ENCODE results near the gene EML4. TPM values are rescaled to one million over a fixed set of nuclear protein-coding genes. Genes with fewer than 3 reads are reported as not detected.

EML4 gene
- total and polyA plus RNA-seq, 2 of the 13 experiments (the other 11 are each of a cell fraction or from before 2014, with no cell fraction given) = 243 to 476 TPM

DNA sequence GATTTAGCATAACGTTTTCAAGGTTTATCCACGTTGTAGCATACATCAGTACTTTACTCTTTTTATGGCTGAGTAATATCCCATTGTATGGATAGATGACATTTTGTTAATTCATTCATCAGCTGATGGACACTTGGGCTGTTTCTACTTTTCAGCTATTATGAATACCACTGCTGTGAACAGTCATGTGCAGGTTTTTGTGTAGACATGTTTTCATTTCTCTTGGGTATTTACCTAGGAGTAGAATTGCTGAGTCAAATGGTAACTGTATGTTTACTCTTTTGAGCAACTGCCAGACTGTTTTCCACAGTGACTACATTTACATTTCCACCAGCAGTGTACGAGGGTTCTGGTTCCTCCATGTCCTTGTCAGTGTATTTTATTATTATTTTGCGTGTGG, 158.0 kb downstream of the EML4 start (continued):
- TF ChIP-seq, protein P1, sequence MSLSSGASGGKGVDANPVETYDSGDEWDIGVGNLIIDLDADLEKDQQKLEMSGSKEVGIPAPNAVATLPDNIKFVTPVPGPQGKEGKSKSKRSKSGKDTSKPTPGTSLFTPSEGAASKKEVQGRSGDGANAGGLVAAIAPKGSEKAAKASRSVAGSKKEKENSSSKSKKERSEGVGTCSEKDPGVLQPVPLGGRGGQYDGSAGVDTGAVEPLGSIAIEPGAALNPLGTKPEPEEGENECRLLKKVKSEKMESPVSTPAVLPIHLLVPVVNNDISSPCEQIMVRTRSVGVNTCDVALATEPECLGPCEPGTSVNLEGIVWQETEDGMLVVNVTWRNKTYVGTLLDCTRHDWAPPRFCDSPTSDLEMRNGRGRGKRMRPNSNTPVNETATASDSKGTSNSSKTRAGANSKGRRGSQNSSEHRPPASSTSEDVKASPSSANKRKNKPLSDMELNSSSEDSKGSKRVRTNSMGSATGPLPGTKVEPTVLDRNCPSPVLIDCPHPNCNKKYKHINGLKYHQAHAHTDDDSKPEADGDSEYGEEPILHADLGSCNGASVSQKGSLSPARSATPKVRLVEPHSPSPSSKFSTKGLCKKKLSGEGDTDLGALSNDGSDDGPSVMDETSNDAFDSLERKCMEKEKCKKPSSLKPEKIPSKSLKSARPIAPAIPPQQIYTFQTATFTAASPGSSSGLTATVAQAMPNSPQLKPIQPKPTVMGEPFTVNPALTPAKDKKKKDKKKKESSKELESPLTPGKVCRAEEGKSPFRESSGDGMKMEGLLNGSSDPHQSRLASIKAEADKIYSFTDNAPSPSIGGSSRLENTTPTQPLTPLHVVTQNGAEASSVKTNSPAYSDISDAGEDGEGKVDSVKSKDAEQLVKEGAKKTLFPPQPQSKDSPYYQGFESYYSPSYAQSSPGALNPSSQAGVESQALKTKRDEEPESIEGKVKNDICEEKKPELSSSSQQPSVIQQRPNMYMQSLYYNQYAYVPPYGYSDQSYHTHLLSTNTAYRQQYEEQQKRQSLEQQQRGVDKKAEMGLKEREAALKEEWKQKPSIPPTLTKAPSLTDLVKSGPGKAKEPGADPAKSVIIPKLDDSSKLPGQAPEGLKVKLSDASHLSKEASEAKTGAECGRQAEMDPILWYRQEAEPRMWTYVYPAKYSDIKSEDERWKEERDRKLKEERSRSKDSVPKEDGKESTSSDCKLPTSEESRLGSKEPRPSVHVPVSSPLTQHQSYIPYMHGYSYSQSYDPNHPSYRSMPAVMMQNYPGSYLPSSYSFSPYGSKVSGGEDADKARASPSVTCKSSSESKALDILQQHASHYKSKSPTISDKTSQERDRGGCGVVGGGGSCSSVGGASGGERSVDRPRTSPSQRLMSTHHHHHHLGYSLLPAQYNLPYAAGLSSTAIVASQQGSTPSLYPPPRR (CRISPR knock-in tag; IDR thresholded peaks at IDR 0.05; ENCODE audit: borderline replicate concordance) = no peak
- TF ChIP-seq MED1 (CRISPR knock-in tag; IDR thresholded peaks at IDR 0.05) = peak; percentile 38
- TF ChIP-seq, protein P2, sequence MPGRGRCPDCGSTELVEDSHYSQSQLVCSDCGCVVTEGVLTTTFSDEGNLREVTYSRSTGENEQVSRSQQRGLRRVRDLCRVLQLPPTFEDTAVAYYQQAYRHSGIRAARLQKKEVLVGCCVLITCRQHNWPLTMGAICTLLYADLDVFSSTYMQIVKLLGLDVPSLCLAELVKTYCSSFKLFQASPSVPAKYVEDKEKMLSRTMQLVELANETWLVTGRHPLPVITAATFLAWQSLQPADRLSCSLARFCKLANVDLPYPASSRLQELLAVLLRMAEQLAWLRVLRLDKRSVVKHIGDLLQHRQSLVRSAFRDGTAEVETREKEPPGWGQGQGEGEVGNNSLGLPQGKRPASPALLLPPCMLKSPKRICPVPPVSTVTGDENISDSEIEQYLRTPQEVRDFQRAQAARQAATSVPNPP (CRISPR knock-in tag; IDR thresholded peaks at IDR 0.05) = no peak
- TF ChIP-seq SMAD9 (CRISPR knock-in tag; IDR thresholded peaks at IDR 0.05) = no peak
- no peak for TF ChIP-seq MAZ (IDR thresholded peaks at IDR 0.05; ENCODE audit: borderline replicate concordance, low read depth, low read length)
- TF ChIP-seq MAZ (CRISPR knock-in tag; IDR thresholded peaks at IDR 0.05; ENCODE audit: low read depth) = no peak
- TF ChIP-seq RFX1 (IDR thresholded peaks at IDR 0.05) = no peak
- TF ChIP-seq, protein P3, sequence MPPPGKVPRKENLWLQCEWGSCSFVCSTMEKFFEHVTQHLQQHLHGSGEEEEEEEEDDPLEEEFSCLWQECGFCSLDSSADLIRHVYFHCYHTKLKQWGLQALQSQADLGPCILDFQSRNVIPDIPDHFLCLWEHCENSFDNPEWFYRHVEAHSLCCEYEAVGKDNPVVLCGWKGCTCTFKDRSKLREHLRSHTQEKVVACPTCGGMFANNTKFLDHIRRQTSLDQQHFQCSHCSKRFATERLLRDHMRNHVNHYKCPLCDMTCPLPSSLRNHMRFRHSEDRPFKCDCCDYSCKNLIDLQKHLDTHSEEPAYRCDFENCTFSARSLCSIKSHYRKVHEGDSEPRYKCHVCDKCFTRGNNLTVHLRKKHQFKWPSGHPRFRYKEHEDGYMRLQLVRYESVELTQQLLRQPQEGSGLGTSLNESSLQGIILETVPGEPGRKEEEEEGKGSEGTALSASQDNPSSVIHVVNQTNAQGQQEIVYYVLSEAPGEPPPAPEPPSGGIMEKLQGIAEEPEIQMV (CRISPR knock-in tag; IDR thresholded peaks at IDR 0.05; ENCODE audit: low read depth) = no peak
- peak; percentile 13; the same call in 1 of the 2 replicates for TF ChIP-seq RFX5 (IDR thresholded peaks at IDR 0.05; ENCODE audit: low read depth, low read length)
- TF ChIP-seq ZFX (CRISPR knock-in tag; IDR thresholded peaks at IDR 0.05; ENCODE audit: low read depth) = no peak
- TF ChIP-seq FOXP1 (IDR thresholded peaks at IDR 0.05) = no peak
- peak; percentile 83 for TF ChIP-seq FOXP1 (CRISPR knock-in tag; IDR thresholded peaks at IDR 0.05)
- no peak for TF ChIP-seq ZNF207 (IDR thresholded peaks at IDR 0.05; ENCODE audit: borderline replicate concordance)
- no peak; the same call in 1 of the 2 replicates for TF ChIP-seq ZNF331 (CRISPR knock-in tag; IDR thresholded peaks at IDR 0.05)
- TF ChIP-seq, protein P4, sequence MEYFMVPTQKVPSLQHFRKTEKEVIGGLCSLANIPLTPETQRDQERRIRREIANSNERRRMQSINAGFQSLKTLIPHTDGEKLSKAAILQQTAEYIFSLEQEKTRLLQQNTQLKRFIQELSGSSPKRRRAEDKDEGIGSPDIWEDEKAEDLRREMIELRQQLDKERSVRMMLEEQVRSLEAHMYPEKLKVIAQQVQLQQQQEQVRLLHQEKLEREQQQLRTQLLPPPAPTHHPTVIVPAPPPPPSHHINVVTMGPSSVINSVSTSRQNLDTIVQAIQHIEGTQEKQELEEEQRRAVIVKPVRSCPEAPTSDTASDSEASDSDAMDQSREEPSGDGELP (IDR thresholded peaks at IDR 0.05; ENCODE audit: borderline replicate concordance, low read depth) = peak; percentile 60; the same call in 1 of the 2 replicates
- TF ChIP-seq MBD4 (IDR thresholded peaks at IDR 0.05; ENCODE audit: borderline replicate concordance, low read length) = peak; percentile 70; the same call in 1 of the 2 replicates
- TF ChIP-seq ZNF251 (CRISPR knock-in tag; IDR thresholded peaks at IDR 0.05) = no peak
- TF ChIP-seq, protein P5, sequence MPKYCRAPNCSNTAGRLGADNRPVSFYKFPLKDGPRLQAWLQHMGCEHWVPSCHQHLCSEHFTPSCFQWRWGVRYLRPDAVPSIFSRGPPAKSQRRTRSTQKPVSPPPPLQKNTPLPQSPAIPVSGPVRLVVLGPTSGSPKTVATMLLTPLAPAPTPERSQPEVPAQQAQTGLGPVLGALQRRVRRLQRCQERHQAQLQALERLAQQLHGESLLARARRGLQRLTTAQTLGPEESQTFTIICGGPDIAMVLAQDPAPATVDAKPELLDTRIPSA (CRISPR knock-in tag; IDR thresholded peaks at IDR 0.05; ENCODE audit: borderline replicate concordance) = no peak
- peak; percentile 45; the same call in 1 of the 2 replicates for TF ChIP-seq NCOA2 (CRISPR knock-in tag; IDR thresholded peaks at IDR 0.05)
- peak; percentile 38 for TF ChIP-seq RBM22 (optimal IDR thresholded peaks at IDR 0.05; ENCODE audit: low read length)
- no peak for TF ChIP-seq ZMYM3 (CRISPR knock-in tag; IDR thresholded peaks at IDR 0.05)
- TF ChIP-seq ZNF124 (CRISPR knock-in tag; IDR thresholded peaks at IDR 0.05) = no peak
- no peak for TF ChIP-seq CCAR2 (optimal IDR thresholded peaks at IDR 0.05; ENCODE audit: low read depth, low read length)
- TF ChIP-seq AHR (CRISPR knock-in tag; IDR thresholded peaks at IDR 0.05) = no peak
- no peak for TF ChIP-seq THYN1 (CRISPR knock-in tag; IDR thresholded peaks at IDR 0.05; ENCODE audit: borderline replicate concordance, low read depth)

Data from HepG2 (cell line).